Naive thymus-derived CD4-positive, alpha-beta T cell (primary cell): ENCODE data around the gene DEPDC5. TPM values are rescaled to one million over a fixed set of nuclear protein-coding genes. Genes with fewer than 3 reads are reported as not detected.

ENCODE experiments used
- ATAC-seq: fragments of 150-1000 bp; cut with Tn5 transposase; 2 replicates; pipeline ENCODE4 v1.10.0; 2021; ENCODE audit warnings: mild to moderate bottlenecking, moderate library complexity
- CTCF ChIA-PET: fragments of 350-600 bp; sonication (Branson Sonifier 250); formaldehyde crosslinking; loops from one replicate; lab custom pipeline; 2021; ENCODE audit warnings: antibody characterized with exemption; lab: Charles Lee
- POLR2A ChIA-PET: fragments of 350-600 bp; sonication (Branson Sonifier 250); formaldehyde crosslinking; loops from one replicate; lab custom pipeline; 2021; ENCODE audit warnings: antibody characterized with exemption, inconsistent platforms; lab: Charles Lee
- DNase-seq, 9 donors: peaks; one replicate each; pipeline versions ENCODE4 v3.0.0 to v3.0.0-alpha.2; 2020 to 2022; ENCODE audit warnings: mixed read lengths in 1 of 9
- H3K27ac ChIP-seq: one replicate; pipeline ENCODE4 v1.7.0; 2013; ENCODE audit warnings: mild to moderate bottlenecking, low read depth, low read length, moderate library complexity
- H3K27me3 ChIP-seq, 2 donors: one replicate each; pipeline ENCODE4 v1.7.0; 2013; ENCODE audit warnings: low read length in 2 of 2, mild to moderate bottlenecking in 2 of 2, moderate library complexity in 2 of 2; ENCODE audit not compliant: control insufficient read depth in 2 of 2, insufficient read depth in 2 of 2
- H3K36me3 ChIP-seq, 3 experiments: 1 replicate in 2 of 3; 2 replicates in 1 of 3; pipeline ENCODE4 v1.7.0; 2013; ENCODE audit warnings: low read length in 3 of 3, mild to moderate bottlenecking in 3 of 3, moderate library complexity in 1 of 3; ENCODE audit not compliant: insufficient read depth in 3 of 3, control insufficient read depth in 2 of 3
- H3K4me1 ChIP-seq, 2 donors: one replicate each; pipeline ENCODE4 v1.7.0; 2013; ENCODE audit warnings: low read length in 2 of 2, mild to moderate bottlenecking in 2 of 2, moderate library complexity in 1 of 2; ENCODE audit not compliant: control insufficient read depth in 2 of 2, insufficient read depth in 2 of 2
- H3K4me3 ChIP-seq: 2 replicates; pipeline ENCODE4 v1.7.0; 2013; ENCODE audit warnings: mild to moderate bottlenecking, low read length
- H3K9me3 ChIP-seq, 3 experiments: 1 replicate in 2 of 3; 2 replicates in 1 of 3; pipeline ENCODE4 v1.7.0; 2013; ENCODE audit warnings: low read length in 3 of 3; ENCODE audit not compliant: control insufficient read depth in 2 of 3
- H3K27ac Mint-ChIP-seq, 9 donors: one replicate each; pipeline ENCODE4 v1.8.0; 2020 to 2022; ENCODE audit warnings: mixed read lengths in 9 of 9, mild to moderate bottlenecking in 8 of 9, moderate library complexity in 5 of 9, inconsistent platforms in 2 of 9
- H3K27me3 Mint-ChIP-seq, 5 donors: one replicate each; pipeline ENCODE4 v1.8.0; 2021 to 2022; ENCODE audit warnings: mixed read lengths in 5 of 5, mild to moderate bottlenecking in 1 of 5
- H3K36me3 Mint-ChIP-seq, 5 donors: one replicate each; pipeline ENCODE4 v1.8.0; 2020 to 2022; ENCODE audit warnings: mixed read lengths in 5 of 5, mild to moderate bottlenecking in 3 of 5, inconsistent platforms in 1 of 5
- H3K4me1 Mint-ChIP-seq, 7 donors: one replicate each; pipeline ENCODE4 v1.8.0; 2020 to 2022; ENCODE audit warnings: mixed read lengths in 7 of 7, mild to moderate bottlenecking in 3 of 7, inconsistent platforms in 1 of 7
- H3K4me3 Mint-ChIP-seq, 10 donors: one replicate each; pipeline ENCODE4 v1.8.0; 2020 to 2022; ENCODE audit warnings: mild to moderate bottlenecking in 10 of 10, mixed read lengths in 10 of 10, moderate library complexity in 6 of 10, inconsistent platforms in 2 of 10
- H3K9me3 Mint-ChIP-seq, 11 donors: one replicate each; pipeline ENCODE4 v1.8.0; 2020 to 2022; ENCODE audit warnings: mixed read lengths in 11 of 11, mild to moderate bottlenecking in 4 of 11, inconsistent platforms in 1 of 11, moderate library complexity in 1 of 11
- intact Hi-C, 2 donors: fragments of 100-400 bp; cut with micrococcal nuclease; formaldehyde crosslinking; loops; one replicate each; pipeline ENCODE4 v1.15.1; 2023
- polyA plus RNA-seq, 2 donors: library from polyadenylated mRNA; unstranded; fragments of 300-500 nt; fragmentation: Illumina TruSeq; gene quantifications; one replicate each; pipeline ENCODE4 v1.2.3, GENCODE V29; 2021
- total RNA-seq, 6 experiments: library from RNA in 5 of 6; stranded (reverse) in 5 of 6; gene quantifications; 1 replicate in 5 of 6; 2 replicates in 1 of 6; pipeline ENCODE4 v1.2.3 and lab custom pipeline; 2021 to 2026

DEPDC5 gene
- total and polyA plus RNA-seq, 7 experiments from 2014 or later, result 5.7 to 54.1 (median 43.8) TPM

- ATAC-seq, result peak; percentile 70
- Mint-ChIP-seq H3K9me3 (peaks cover 0 to 4% (median 0%) of the 10 kb centered on the region in 11 donors), H3K36me3 (peaks cover 0 to 4% (median 0%) of the 10 kb centered on the region in 5 donors), H3K4me1 (peaks cover 0 to 19% (median 0%) of the 10 kb centered on the region in 7 donors), H3K27ac (peak overlapping the region in 1 of 9 donors; percentile 3), H3K4me3 (no peak overlapping the region), H3K27me3 (peaks cover 9 to 25% (median 10%) of the 10 kb centered on the region in 5 donors)
- intact Hi-C loops, result no loop called here
- DNase-seq, result no peak
- ChIA-PET CTCF (no interaction called here), POLR2A (no interaction called here)
- Histone ChIP-seq H3K27me3 (no peaks in the 10 kb centered on the region), H3K36me3 (no peaks in the 10 kb centered on the region), H3K4me3 (no peak overlapping the region), H3K4me1 (no peaks in the 10 kb centered on the region), H3K9me3 (no peaks in the 10 kb centered on the region), H3K27ac (no peak overlapping the region)
These were observed 169.3 kb downstream of the DEPDC5 start for GRCh38 chr22:31923136-31923535.

- Histone ChIP-seq H3K4me1 (no peaks in the 10 kb centered on the region), H3K36me3 (no peaks in the 10 kb centered on the region), H3K27me3 (no peaks in the 10 kb centered on the region), H3K9me3 (no peaks in the 10 kb centered on the region), H3K27ac (no peak overlapping the region), H3K4me3 (no peak overlapping the region)
- ChIA-PET POLR2A (no interaction called here), CTCF (no interaction called here)
- Mint-ChIP-seq H3K4me1 (peaks cover 0 to 14% (median 0%) of the 10 kb centered on the region in 7 donors), H3K36me3 (peaks cover 0 to 4% (median 0%) of the 10 kb centered on the region in 5 donors), H3K27ac (no peak overlapping the region), H3K4me3 (no peak overlapping the region), H3K27me3 (peaks cover 10 to 26% (median 10%) of the 10 kb centered on the region in 5 donors), H3K9me3 (peaks cover 0 to 4% (median 0%) of the 10 kb centered on the region in 11 donors)
- DNase-seq, result no peak
- intact Hi-C loops, result no loop called here
- no peak for ATAC-seq
These were observed 169.9 kb downstream of the DEPDC5 start for GRCh38 chr22:31923747-31924146.

GRCh38 chr22:31925056-31925455, 171.2 kb downstream of the DEPDC5 start:
- no peak overlapping the region for H3K4me3 ChIP-seq
- POLR2A ChIA-PET, result no interaction called here
- no peaks in the 10 kb centered on the region for H3K4me1 ChIP-seq
- no peak for ATAC-seq
- no peaks in the 10 kb centered on the region for H3K36me3 ChIP-seq
- Mint-ChIP-seq H3K4me3 (no peak overlapping the region), H3K9me3 (peaks cover 0 to 4% (median 0%) of the 10 kb centered on the region in 11 donors), H3K4me1 (peaks cover 0 to 14% (median 0%) of the 10 kb centered on the region in 7 donors), H3K27ac (no peak overlapping the region), H3K36me3 (peaks cover 0 to 4% (median 0%) of the 10 kb centered on the region in 5 donors), H3K27me3 (peaks cover 10 to 26% (median 14%) of the 10 kb centered on the region in 5 donors)
- H3K9me3 ChIP-seq, result no peaks in the 10 kb centered on the region
- H3K27ac ChIP-seq, result no peak overlapping the region
- intact Hi-C loops, result no loop called here
- DNase-seq, result no peak
- no peaks in the 10 kb centered on the region for H3K27me3 ChIP-seq
- CTCF ChIA-PET, result no interaction called here

GRCh38 chr22:31926024-31926423, 172.2 kb downstream of the DEPDC5 start:
- Histone ChIP-seq H3K4me3 (no peak overlapping the region), H3K9me3 (no peaks in the 10 kb centered on the region), H3K36me3 (no peaks in the 10 kb centered on the region), H3K27me3 (no peaks in the 10 kb centered on the region), H3K4me1 (no peaks in the 10 kb centered on the region), H3K27ac (no peak overlapping the region)
- peaks cover 0 to 16% (median 0%) of the 10 kb centered on the region in 7 donors for H3K4me1 Mint-ChIP-seq
- no peak overlapping the region for H3K4me3 Mint-ChIP-seq
- H3K9me3 Mint-ChIP-seq, result peaks cover 0 to 4% (median 0%) of the 10 kb centered on the region in 11 donors
- DNase-seq, result no peak
- H3K27me3 Mint-ChIP-seq, result peaks cover 10 to 30% (median 14%) of the 10 kb centered on the region in 5 donors
- no peak overlapping the region for H3K27ac Mint-ChIP-seq
- no peak for ATAC-seq
- ChIA-PET POLR2A (no interaction called here), CTCF (no interaction called here)
- intact Hi-C loops, result no loop called here
- peaks cover 0 to 4% (median 0%) of the 10 kb centered on the region in 5 donors for H3K36me3 Mint-ChIP-seq

DNA sequence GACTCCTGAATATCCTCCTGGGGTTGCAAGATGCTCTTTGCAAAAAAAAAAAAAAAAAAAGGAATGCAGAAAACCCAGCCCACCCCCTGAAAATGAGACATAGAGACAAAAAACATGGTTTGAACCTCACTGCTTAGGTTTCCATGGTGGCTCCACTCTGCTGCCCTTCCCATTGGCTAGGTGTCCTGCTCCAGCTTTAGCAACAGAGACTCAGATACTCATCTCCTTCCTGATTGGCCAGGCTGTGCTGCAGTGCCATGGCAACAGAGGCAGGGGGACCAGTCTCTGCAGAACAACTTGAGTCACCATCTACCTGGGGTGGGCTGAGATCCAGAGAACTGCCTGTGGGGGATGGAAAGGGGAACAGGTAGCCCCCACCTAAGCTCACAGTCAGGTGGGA, 173.2 kb downstream of the DEPDC5 start:
- ATAC-seq, result no peak
- H3K4me1 ChIP-seq, result no peaks in the 10 kb centered on the region
- no peaks in the 10 kb centered on the region for H3K36me3 ChIP-seq
- POLR2A ChIA-PET, result no interaction called here
- peaks cover 0 to 13% (median 0%) of the 10 kb centered on the region in 7 donors for H3K4me1 Mint-ChIP-seq
- no peak overlapping the region for H3K27ac Mint-ChIP-seq
- peaks cover 0 to 4% (median 0%) of the 10 kb centered on the region in 5 donors for H3K36me3 Mint-ChIP-seq
- no peak for DNase-seq
- CTCF ChIA-PET, result no interaction called here
- intact Hi-C loops, result no loop called here
- H3K27me3 ChIP-seq, result no peaks in the 10 kb centered on the region
- peaks cover 11 to 37% (median 17%) of the 10 kb centered on the region in 5 donors for H3K27me3 Mint-ChIP-seq
- H3K4me3 Mint-ChIP-seq, result no peak overlapping the region
- no peak overlapping the region for H3K27ac ChIP-seq
- peaks cover 0 to 4% (median 0%) of the 10 kb centered on the region in 11 donors for H3K9me3 Mint-ChIP-seq
- no peak overlapping the region for H3K4me3 ChIP-seq
- H3K9me3 ChIP-seq, result no peaks in the 10 kb centered on the region

GRCh38 chr22:31927562-31927961, 173.7 kb downstream of the DEPDC5 start:
- peaks cover 0 to 4% (median 0%) of the 10 kb centered on the region in 5 donors for H3K36me3 Mint-ChIP-seq
- Histone ChIP-seq H3K9me3 (no peaks in the 10 kb centered on the region), H3K27me3 (no peaks in the 10 kb centered on the region), H3K4me3 (no peak overlapping the region), H3K4me1 (no peaks in the 10 kb centered on the region), H3K36me3 (no peaks in the 10 kb centered on the region), H3K27ac (no peak overlapping the region)
- peaks cover 11 to 36% (median 17%) of the 10 kb centered on the region in 5 donors for H3K27me3 Mint-ChIP-seq
- DNase-seq (no peak), ATAC-seq (no peak)
- intact Hi-C loops, result no loop called here
- H3K9me3 Mint-ChIP-seq, result peaks cover 0 to 4% (median 0%) of the 10 kb centered on the region in 11 donors
- H3K4me3 Mint-ChIP-seq, result no peak overlapping the region
- ChIA-PET POLR2A (no interaction called here), CTCF (no interaction called here)
- H3K27ac Mint-ChIP-seq, result no peak overlapping the region
- H3K4me1 Mint-ChIP-seq, result peaks cover 0 to 9% (median 0%) of the 10 kb centered on the region in 7 donors
